Hypothalamus (tissue), 51 donors: ENCODE data around the gene MKKS.

Source experiments
- DNase-seq, 51 donors: peaks; one replicate each; lab custom pipeline; 2025; lab: John Stamatoyannopoulos, UW

MKKS gene

GRCh38 chr20:10371467-10371866 is 62.6 kb downstream of the MKKS start:
- no peak for DNase-seq

- no peak for DNase-seq
Observed at GRCh38 chr20:10370091-10370887, 63.7 kb downstream of the MKKS start.

- no peak for DNase-seq
Observed at GRCh38 chr20:10369723-10370090, 64.3 kb downstream of the MKKS start.

- DNase-seq = no peak
Observed at GRCh38 chr20:10368702-10369041, 65.3 kb downstream of the MKKS start.

- DNase-seq = no peak
Observed at GRCh38 chr20:10367943-10368701, 65.9 kb downstream of the MKKS start.

GRCh38 chr20:10367693-10367942 is 66.4 kb downstream of the MKKS start:
- no peak for DNase-seq

GRCh38 chr20:10366898-10367692 is 66.9 kb downstream of the MKKS start:
- DNase-seq = no peak

- DNase-seq = no peak
Observed at GRCh38 chr20:10362674-10363073, 71.3 kb downstream of the MKKS start.

GRCh38 chr20:10360878-10361277 is 73.1 kb downstream of the MKKS start:
- no peak for DNase-seq

- DNase-seq = no peak
Observed at GRCh38 chr20:10359621-10360040, 74.4 kb downstream of the MKKS start.

- DNase-seq = no peak
Observed at GRCh38 chr20:10357974-10358373, 76.0 kb downstream of the MKKS start.

GRCh38 chr20:10357061-10357708 is 76.8 kb downstream of the MKKS start:
- no peak for DNase-seq

GRCh38 chr20:10356628-10357027 is 77.4 kb downstream of the MKKS start:
- no peak for DNase-seq

GRCh38 chr20:10352934-10353824 is 80.8 kb downstream of the MKKS start:
- no peak for DNase-seq
